BJ (cell line): Measurements from ENCODE around the gene CAPNS1. TPM values are rescaled to one million over a fixed set of nuclear protein-coding genes. Genes with fewer than 3 reads are reported as not detected.

Experiments used
- CTCF ChIA-PET: fragments of 350-600 bp; formaldehyde crosslinking; extraction: SDS; loops from one replicate; lab custom pipeline; 2021; ENCODE audit warnings: antibody characterized with exemption, inconsistent platforms; lab: Yijun Ruan, JAX
- POLR2A ChIA-PET: fragments of 300-600 bp; sonication (Branson Sonifier 250); formaldehyde crosslinking; extraction: SDS; loops from one replicate; lab custom pipeline; 2021; ENCODE audit warnings: antibody characterized with exemption; lab: Charles Lee
- DNase-seq: peaks from one replicate; pipeline ENCODE4 v3.0.0-alpha.2; 2011; ENCODE audit warnings: low read depth
- H3K27me3 ChIP-seq: 2 replicates; pipeline ENCODE4 v1.6.0; 2011; ENCODE audit warnings: low read length; ENCODE audit not compliant: control insufficient read depth, insufficient read depth
- H3K36me3 ChIP-seq: 2 replicates; pipeline ENCODE4 v1.5.1; 2011; ENCODE audit warnings: low read length; ENCODE audit not compliant: control insufficient read depth, insufficient read depth
- H3K4me3 ChIP-seq: 2 replicates; pipeline ENCODE4 v1.5.1; 2011; ENCODE audit warnings: low read depth, mild to moderate bottlenecking, control low read depth, low read length
- polyA plus RNA-seq: library from polyadenylated mRNA; depleted of rRNA; stranded (reverse); fragments of >200 nt; gene quantifications from 2 replicates; pipeline ENCODE4 v1.2.3, GENCODE V29; 2011
- TF ChIP-seq, protein P1 (sequence below): IDR thresholded peaks from 2 replicates; pipeline ENCODE4 v1.5.1; 2011; ENCODE audit warnings: low read depth, mild to moderate bottlenecking, control low read depth, inconsistent platforms, low read length, moderate library complexity; ENCODE audit not compliant: insufficient read depth

The CAPNS1 gene
- polyA plus RNA-seq, 1 experiment: 1,299 TPM

DNA sequence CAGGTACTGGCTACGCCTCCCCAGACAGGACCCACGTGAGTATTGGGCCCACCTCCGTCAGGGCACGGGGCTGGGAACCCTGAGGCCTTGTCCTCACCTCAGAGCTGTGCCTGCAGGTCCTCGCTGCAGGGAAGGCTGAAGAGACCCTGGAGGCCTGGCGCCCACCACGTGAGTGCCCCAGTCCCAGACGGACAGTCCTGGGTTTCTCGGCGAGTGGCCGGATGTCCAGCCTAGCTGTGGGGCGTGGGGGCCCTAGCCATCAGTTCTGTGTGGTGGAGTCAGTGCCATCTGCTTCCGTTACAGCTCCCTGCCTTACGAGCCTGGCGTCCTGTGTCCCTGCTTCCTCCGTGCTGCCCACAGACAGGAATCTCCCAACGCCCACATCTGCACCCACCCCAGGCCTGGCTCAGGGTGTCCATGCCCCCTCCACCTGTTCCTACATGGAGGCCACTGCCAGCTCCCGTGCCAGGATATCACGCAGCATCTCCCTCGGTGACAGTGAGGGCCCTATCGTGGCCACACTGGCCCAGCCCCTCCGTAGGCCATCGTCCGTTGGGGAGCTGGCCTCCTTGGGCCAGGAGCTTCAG is 36.7 kb upstream of the CAPNS1 start:
- CTCF ChIA-PET: interaction anchor here (1.5 kb wide), 1 partner anchor 8 kb away, joined by 3 read pairs; no protein-coding TSS in a partner anchor
- Histone ChIP-seq H3K4me3 (no peak overlapping the region), H3K27me3 (no peaks in the 10 kb centered on the region), H3K36me3 (peaks cover 5% of the 10 kb centered on the region)
- POLR2A ChIA-PET: no interaction called here
- TF ChIP-seq, protein P1, sequence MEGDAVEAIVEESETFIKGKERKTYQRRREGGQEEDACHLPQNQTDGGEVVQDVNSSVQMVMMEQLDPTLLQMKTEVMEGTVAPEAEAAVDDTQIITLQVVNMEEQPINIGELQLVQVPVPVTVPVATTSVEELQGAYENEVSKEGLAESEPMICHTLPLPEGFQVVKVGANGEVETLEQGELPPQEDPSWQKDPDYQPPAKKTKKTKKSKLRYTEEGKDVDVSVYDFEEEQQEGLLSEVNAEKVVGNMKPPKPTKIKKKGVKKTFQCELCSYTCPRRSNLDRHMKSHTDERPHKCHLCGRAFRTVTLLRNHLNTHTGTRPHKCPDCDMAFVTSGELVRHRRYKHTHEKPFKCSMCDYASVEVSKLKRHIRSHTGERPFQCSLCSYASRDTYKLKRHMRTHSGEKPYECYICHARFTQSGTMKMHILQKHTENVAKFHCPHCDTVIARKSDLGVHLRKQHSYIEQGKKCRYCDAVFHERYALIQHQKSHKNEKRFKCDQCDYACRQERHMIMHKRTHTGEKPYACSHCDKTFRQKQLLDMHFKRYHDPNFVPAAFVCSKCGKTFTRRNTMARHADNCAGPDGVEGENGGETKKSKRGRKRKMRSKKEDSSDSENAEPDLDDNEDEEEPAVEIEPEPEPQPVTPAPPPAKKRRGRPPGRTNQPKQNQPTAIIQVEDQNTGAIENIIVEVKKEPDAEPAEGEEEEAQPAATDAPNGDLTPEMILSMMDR: no peak
- no peak for DNase-seq

DNA sequence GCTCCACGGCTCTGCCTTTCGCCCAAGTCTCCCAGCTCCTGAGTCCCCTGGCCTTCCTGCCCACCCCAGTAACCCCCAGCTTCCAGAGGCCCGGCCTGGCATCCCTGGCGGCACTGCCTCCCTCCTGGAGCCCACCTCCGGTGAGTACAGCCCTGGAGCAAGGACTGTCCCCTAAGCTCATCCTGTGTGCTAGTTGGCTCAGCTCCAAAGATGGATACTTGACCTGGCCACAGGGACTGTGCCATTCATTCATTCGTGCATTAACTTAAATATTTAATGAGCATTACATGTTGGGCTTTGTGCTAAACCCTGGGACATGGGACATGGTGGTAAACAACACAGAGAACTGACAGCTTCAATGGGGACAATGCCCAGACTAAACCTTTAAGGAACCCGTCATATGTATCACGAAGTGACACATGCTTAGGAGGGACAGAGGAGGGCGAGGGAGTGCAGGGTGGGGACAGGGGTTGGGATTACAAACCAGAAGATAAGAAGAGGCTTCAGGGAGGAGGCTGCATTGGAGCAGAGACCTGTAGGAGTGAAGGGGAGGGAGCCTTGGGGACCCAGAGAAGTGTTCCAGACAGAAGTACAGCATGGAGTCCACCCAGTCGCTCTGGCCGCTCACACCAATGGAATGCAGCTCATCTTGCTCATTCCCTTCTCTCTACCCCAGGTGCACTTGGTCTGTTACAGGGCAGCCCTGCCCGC is 35.9 kb upstream of the CAPNS1 start:
- peaks cover 5% of the 10 kb centered on the region for H3K36me3 ChIP-seq
- CTCF ChIA-PET: interaction anchor here (0.6 to 1.5 kb wide), 2 partner anchors 9 to 70 kb away, joined by 3 read pairs; no protein-coding TSS in a partner anchor

DNA sequence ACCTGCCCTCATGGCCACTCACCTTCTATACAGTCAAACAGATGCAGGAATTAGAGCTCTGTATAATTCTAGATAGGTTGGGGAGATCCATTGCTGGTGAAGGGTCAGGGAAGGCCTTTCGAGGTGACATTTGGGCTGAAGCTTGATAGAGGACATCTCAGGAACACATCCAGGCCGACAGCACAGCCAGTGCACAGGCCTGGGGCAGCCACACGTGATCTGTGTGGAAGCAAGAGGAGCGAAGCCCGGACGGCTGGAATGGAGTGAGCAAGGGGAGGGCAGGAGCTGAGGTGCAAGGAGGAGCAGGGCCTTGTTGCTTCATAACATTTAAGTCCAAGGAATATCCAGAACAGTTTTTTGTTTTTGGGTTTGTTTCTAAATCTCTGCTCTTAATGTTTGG is 33.4 kb upstream of the CAPNS1 start:
- Histone ChIP-seq H3K36me3 (peaks cover 8% of the 10 kb centered on the region), H3K4me3 (no peak overlapping the region), H3K27me3 (no peaks in the 10 kb centered on the region)
- POLR2A ChIA-PET: no interaction called here
- CTCF ChIA-PET: interaction anchor here (0.7 kb wide), 1 partner anchor 107 kb away, joined by 3 read pairs; no protein-coding TSS in a partner anchor
- DNase-seq: no peak
- TF ChIP-seq, protein P1: no peak

More for the DNA sequence above, 35.9 kb upstream of the CAPNS1 start:
- Histone ChIP-seq H3K27me3 (no peaks in the 10 kb centered on the region), H3K4me3 (no peak overlapping the region)
- TF ChIP-seq, protein P1: no peak
- POLR2A ChIA-PET: no interaction called here
- DNase-seq: no peak

DNA sequence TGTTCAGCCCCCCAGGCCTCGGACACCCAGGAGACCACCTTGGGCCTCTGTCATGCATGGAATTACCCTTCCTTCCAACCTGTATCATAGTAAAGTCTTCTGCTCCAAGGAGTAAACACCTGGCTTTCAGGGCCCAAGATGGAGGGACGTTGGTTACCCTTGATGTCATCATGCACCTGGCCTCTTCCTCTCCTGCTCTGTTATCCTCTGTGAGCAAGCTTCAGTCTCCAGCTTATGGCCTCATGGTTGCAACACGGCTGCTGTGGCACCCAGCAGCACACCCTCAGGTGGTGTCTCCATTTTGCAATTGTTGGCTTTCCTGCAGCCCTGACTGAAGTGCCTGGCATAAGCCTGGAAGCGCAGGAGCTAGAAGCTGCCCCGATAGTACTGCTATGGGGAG is 32.9 kb upstream of the CAPNS1 start:
- TF ChIP-seq, protein P1: no peak
- Histone ChIP-seq H3K4me3 (no peak overlapping the region), H3K36me3 (peaks cover 8% of the 10 kb centered on the region), H3K27me3 (no peaks in the 10 kb centered on the region)
- CTCF ChIA-PET: interaction anchor here (0.7 kb wide), 1 partner anchor 107 kb away, joined by 3 read pairs; no protein-coding TSS in a partner anchor
- POLR2A ChIA-PET: no interaction called here
- DNase-seq: no peak

DNA sequence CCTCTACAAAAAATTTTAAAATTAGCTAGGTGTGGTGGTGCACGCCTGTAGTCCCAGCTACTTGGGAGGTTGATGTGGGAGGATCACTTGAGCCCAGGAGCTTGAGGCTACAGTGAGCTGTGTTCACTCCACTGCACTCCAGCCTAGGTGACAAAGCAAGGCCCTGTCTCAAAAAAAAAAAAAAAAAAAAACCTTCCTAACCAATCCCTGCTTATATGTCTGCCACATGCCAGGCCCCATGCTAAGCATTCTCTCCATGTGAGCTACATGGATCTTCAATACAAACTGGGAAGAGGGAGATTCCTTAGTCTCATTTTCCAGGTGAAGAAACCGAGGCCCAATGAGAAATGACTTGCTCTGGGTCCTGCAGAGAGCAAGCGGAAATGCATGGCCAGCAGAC is 31.2 kb upstream of the CAPNS1 start:
- TF ChIP-seq, protein P1: no peak
- H3K36me3 ChIP-seq: peaks cover 11% of the 10 kb centered on the region
- ChIA-PET POLR2A (no interaction called here), CTCF (interaction anchor here (0.6 kb wide), 1 partner anchor 508 kb away, joined by 3 read pairs; no protein-coding TSS in a partner anchor)
- H3K27me3 ChIP-seq: no peaks in the 10 kb centered on the region
- no peak for DNase-seq
- H3K4me3 ChIP-seq: no peak overlapping the region
